GM21825 (cell line): Measurements from ENCODE around the gene RAB11B.
"Not testable (repeated sequence)": the region's sequence is repeated elsewhere in the genome, so short reads cannot be mapped to it uniquely, and the experiment has no call there.

Source experiments
- ATAC-seq: cut with Tn5 transposase; IDR thresholded peaks from one replicate; pipeline ENCODE4 v1.9.1; 2021; ENCODE audit warnings: mild to moderate bottlenecking, moderate library complexity; ENCODE audit not compliant: unreplicated experiment

The RAB11B gene

DNA sequence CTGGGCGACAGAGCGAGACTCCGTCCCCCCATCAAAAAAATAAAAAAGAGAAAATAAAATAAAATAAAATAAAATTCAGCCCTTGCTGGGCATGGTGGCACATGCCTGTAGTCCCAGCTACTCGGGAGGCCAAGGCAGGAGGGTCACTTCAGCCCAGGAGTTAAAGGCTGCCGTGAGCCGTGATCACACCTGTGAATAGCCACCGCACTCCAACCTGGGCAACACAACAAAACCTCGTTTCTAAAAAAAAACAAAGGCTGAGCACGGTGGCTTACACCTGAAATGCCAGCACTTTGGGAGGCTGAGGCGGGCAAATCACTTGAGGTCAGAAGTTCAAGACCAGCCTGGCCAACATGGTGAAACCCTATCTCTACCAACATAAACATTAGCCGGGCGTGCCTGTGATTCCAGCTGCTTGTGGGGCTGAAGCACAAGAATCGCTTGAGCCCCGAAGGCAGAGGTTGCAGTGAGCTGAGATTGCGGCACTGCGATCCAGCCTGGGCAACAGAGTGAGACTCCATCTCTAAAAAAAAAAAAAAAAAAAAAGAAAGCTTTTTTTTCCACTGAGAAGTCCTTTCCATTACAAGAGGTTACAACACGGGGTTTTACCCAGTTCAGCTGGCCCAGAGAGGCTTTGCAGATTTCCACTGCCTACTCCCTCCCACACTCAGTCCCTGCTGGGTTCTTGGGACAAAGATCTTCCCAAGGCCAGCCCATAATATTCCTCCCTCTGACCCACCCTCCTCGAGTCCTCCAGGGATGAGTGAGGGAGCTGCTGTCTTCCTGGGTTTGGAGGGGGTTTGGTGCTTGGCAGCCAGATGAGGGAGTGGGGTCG is 19.8 kb upstream of the RAB11B start:
- ATAC-seq: no peak

DNA sequence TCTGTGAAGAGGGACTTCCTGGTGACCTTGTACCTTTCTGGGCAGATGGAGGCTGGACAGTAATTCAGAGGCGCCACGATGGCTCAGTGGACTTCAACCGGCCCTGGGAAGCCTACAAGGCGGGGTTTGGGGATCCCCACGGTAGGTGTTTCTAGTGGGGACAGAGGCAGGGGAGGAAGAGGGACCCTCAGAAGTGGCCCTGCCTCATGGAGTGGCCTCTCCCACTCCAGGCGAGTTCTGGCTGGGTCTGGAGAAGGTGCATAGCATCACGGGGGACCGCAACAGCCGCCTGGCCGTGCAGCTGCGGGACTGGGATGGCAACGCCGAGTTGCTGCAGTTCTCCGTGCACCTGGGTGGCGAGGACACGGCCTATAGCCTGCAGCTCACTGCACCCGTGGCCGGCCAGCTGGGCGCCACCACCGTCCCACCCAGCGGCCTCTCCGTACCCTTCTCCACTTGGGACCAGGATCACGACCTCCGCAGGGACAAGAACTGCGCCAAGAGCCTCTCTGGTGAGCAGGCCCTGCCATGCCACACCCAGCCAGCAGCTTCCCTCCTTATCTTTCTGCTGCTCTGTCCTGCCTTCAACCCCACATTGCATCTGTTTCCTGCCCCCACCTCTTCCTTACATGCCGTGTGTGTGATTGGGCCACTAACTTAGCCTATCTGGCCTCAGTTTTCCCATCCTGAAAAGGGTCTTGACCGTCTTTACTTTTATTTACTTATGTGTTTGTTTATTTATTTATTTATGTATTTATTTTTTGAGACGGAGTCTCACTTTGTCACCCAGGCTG is 19.0 kb upstream of the RAB11B start:
- no peak for ATAC-seq

DNA sequence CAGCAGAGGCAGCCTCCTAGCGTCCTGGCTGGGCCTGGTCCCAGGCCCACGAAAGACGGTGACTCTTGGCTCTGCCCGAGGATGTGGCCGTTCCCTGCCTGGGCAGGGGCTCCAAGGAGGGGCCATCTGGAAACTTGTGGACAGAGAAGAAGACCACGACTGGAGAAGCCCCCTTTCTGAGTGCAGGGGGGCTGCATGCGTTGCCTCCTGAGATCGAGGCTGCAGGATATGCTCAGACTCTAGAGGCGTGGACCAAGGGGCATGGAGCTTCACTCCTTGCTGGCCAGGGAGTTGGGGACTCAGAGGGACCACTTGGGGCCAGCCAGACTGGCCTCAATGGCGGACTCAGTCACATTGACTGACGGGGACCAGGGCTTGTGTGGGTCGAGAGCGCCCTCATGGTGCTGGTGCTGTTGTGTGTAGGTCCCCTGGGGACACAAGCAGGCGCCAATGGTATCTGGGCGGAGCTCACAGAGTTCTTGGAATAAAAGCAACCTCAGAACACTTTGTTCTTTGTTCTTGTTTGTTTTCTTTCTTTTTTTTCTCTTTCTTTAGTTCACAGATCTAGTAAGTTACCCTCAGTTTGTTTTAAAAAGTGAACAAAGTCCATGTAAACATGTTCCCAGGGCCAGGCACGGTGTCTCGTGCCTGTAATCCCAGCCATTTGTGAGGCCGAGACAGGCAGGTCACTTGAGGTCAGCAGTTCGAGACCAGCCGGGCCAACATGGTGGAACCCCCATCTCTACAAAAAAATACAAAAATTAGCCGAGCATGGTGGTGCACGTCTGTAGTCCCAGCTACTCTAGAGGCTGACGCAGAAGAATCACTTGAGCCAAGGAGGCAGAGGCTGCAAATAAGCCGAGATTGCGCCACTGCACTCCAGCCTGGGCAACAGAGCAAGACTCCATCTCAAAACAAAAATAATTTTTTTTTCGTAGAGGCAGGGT is 16.0 kb upstream of the RAB11B start:
- ATAC-seq: no peak

DNA sequence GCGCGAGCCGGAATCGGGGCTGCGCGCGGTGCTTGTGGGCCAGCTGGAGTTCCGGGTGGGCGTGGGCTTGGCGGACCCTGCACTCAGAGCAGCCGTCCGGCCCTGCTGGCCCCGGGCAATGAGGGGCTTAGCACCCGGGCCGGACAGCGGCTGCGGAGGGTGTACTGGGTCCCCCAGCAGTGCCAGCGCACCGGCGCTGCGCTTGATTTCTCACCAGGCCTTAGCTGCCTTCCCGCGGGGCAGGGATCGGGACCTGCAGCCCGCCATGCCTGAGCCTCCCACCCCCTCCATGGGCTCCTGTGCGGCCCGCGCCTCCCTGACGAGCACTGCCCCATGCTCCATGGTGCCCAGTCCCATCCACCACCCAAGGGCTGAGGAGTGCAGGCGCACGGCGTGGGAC is 14.4 kb upstream of the RAB11B start:
- ATAC-seq: not testable (repeated sequence)

DNA sequence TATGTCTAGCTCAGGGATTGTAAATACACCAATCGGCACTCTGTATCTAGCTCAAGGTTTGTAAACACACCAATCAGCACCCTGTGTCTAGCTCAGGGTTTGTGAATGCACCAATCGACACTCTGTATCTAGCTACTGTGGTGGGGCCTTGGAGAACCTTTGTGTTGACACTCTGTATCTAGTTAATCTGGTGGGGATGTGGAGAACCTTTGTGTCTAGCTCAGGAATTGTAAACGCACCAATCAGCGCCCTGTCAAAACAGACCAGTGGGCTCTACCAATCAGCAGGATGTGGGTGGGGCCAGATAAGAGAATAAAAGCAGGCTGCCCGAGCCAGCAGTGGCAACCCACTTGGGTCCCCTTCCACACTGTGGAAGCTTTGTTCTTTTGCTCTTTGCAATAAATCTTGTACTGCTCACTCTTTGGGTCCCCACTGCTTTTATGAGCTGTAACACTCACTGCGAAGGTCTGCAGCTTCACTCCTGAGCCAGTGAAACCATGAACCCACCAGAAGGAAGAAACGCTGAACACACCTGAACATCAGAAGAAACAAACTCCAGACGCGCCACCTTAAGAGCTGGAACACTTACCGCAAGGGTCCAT is 13.7 kb upstream of the RAB11B start:
- ATAC-seq: not testable (repeated sequence)

DNA sequence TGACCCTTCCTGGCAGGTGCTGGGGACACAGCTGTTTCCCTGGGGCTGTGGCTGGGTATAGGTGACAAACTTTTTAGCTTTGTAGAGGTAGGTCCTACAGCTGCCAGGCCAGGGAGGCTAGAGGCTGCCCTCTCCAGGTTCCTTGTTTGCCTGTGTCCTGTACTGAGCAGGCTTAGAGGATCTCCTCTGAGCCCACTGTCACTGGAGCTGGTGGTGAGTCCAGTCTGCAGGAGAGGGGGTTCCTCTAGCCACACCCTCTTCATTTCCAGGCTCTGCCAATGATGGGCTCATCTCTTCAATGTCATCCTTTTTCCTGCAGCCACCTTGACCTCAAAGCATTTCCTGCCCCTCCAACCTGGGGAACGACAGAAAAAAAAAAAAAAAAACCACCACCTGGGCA is 12.6 kb upstream of the RAB11B start:
- ATAC-seq: no peak

DNA sequence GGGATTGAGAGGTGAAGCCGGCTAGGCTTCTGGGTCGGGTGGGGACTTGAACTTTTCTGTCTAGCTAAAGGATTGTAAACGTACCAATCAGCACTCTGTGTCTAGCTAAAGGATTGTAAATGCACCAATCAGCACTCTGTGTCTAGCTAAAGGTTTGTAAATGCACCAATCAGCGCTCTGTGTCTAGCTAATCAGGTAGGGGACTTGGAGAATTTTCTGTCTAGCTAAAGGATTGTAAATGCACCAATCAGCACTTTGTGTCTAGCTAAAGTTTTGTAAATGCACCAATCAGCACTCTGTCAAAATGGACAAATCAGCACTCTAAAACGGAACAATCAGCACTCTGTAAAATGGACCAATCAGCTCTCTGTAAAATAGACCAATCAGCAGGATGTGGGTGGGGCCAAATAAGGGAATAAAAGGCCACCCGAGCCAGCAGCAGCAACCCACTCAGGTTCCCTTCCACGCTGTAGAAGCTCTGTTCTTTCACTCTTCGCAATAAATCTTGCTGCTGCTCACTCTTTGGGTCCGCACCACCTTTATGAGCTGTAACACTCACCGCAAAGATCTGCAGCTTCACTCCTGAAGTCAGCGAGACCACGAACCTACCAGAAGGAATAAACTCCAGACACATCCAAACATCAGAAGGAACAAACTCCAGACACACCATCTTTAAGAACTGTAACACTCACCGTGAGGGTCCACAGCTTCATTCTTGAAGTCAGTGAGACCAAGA is 10.8 kb upstream of the RAB11B start:
- not testable (repeated sequence) for ATAC-seq

DNA sequence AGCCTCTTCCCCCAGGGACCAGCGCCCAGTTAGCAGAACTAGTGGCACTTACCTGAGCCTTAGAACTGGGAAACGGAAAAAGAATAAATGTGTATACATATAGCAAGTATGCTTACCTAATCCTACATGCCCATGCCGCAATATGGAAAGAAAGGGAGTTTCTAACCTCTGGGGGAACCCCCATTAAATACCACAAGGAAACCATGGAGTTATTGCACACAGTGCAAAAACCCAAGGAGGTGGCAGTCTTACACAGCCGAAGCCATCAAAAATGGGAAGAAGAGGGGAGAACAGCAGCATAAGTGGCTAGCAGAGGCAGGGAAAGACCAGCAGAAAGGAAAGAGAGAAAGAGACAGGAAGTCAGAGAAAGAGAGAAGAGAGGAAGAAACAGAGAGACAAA is 5.6 kb upstream of the RAB11B start:
- not testable (repeated sequence) for ATAC-seq

DNA sequence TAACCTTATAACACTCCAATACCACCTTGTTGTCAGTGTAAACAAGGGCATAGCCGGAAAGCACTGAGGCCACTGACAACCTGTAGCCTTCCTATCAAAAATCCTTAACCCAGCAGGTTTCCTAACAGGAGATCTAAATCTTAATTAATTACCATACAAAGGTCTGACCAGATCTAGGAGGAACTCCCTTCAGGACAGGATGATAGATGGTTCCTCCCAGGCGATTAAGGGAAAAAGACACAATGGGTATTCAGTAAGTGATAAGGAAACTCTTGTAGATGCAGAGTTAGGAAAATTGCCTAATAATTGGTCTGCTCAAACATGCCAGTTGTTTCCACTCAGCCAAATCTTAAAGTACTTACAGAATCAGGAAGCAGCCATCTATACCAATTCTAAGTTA is 5.1 kb upstream of the RAB11B start:
- ATAC-seq: not testable (repeated sequence)

DNA sequence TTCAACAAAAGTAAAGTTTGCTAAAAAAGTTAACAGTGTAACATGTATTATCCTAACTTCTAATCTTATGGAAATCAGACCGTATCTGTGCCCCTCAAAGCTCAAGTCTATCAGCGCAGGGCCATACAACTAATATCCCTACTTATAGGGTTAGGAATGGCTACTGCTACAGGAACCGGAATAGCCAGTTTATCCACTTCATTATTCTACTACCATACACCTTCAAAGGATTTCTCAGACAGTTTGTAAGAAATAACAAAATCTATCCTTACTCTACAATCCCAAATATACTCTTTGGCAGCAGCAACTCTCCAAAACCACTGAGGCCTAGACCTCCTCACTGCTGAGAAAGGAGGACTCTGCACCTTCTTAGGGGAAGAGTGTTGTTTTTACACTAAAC is 4.6 kb upstream of the RAB11B start:
- not testable (repeated sequence) for ATAC-seq

DNA sequence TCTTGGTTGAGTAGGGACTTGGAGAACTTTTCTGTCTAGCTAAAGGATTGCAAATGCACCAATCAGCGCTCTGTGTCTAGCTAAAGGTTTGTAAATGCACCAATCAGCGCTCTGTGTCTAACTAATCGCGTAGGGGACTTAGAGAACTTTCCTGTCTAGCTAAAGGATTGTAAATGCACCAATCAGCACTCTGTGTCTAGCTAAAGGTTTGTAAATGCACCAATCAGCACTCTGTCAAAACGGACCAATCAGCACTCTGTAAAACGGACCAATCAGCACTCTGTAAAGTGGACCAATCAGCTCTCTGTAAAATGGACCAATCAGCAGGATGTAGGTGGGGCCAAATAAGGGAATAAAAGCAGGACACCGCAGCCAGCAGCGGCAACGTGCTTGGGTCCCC is 3.7 kb upstream of the RAB11B start:
- ATAC-seq: not testable (repeated sequence)

DNA sequence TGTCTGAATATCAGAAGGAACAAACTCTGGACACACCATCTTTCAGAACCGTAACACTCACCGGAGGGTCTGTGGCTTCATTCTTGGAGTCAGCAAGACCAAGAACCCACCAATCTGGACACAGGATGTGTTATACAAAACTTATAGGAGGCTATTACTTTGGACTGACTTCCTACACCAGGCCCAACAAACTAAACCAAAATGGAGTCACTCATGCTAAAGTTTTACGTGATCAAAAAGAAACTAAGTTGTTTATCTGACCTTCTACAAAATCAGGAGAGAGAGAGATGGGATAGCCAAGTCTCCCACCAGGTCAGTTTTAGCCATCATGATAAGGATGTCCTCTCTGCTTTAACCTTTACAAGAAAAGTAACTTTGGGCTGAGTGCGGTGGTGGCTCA is 3.2 kb upstream of the RAB11B start:
- no peak for ATAC-seq

DNA sequence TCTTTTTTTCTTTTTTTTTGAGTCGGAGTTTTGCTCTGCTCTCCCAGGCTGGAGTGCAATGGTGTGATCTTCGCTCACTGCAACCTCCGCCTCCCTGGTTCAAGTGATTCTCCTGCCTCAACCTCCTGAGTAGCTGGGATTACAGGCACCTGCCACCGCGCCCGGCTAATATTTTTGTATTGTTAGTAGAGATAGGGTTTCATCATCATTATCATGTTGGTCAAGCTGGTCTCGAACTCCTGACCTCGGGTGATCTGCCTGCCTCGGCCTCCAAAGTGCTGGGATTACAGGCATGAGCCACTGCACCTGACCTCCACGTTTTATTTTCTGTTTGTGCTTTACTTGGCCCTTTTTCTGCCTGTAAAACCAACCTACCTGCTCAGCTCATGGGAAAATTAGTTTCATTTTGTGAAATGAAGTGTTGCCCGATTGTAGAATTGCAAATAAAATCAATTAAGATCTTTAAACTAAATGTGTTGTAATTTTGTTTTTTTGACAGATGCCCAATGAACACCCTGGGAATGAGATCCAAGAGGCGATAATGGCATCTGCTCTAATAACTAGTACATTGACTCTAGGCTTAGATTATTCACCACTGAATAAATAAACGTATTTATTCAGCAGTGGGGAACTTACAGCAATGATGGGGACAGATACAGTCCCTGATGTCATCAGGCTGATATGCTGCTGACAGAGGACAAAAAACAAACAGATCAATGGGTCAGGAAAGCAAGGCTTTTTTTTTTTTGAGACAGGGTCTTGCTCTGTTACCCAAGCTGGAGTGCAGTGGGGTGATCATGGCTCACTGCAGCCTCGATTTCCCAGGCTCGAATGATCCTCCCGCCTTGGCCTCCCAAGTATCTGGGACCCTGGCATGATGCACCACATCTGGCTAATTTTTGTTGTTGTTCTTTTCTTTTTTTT is 2.2 kb upstream of the RAB11B start:
- ATAC-seq: no peak

DNA sequence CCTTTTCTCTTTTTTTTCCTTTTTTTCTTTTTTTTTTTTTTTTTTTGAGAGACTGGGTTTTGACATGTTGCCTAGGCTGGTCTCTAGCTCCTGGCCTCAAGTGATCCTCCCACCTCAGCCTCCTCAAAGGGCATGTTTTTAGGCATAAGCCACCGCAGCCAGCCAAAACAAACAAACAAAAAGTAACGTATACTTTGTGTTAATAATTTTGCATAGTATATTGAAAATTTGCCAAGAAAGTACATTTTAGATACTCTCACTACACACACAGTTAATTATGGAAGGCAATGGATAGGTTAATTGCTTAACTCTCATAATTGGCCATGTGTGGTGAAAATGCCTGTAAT is 1.6 kb upstream of the RAB11B start:
- no peak for ATAC-seq

DNA sequence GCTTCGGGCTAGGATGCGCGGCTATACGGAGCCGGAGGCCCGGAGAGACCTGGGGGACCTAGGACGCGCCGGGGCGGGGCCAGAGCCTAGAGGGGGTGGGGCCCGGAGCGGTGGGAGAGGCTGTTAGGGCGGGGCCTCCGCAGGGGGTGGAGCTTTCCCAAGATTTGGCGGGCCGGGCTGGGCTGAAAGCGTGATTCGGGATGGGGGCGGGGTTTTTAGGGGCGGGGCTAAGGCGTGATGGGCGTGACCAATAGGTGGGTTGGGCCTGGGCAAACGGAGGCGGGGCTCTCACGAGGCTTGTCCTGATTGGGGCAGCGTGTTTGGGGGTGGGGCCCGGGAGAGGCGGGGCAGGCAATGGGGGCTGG is 439 bp downstream of the RAB11B start:
- ATAC-seq: peak; percentile 41

DNA sequence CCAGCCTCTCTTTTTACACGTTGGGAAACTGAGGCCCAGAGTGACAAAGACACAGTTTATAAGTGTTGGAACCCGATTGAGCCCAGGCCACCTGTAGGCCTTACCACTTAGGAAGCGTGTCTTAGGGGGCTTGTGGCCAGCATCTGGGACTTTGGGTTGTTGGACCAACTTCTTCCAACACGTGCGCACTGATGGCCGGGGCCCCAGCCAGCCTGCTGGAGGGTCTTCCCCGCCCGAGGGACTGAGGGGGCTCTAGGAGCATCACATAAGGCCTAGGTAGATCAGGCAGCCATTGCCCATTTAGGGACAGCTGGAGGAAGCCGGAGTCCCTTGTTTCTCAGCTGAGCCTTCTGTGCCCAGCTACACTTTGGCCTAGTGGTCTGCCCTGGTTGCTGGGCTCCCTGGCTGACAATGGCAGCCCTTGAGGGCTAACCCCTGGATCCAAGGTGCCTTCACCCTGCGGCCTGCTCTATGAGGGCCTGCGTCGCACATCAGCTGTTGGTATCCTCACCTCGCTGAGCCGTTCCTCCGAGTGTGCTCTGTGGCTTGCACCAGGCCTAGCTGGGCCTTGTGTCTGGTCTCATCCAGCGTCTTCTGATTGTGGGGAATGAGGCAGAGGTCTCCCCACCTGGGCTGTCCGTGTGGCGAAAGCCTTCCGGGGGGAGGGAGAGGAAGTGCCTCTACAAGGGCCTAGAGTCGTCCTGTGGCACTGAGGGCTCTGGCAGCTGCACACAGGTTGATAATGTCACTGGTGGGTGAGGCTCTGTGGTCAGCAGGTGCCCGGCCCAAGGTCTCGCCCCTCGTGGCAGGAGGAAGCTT is 1.2 kb downstream of the RAB11B start:
- ATAC-seq: no peak

DNA sequence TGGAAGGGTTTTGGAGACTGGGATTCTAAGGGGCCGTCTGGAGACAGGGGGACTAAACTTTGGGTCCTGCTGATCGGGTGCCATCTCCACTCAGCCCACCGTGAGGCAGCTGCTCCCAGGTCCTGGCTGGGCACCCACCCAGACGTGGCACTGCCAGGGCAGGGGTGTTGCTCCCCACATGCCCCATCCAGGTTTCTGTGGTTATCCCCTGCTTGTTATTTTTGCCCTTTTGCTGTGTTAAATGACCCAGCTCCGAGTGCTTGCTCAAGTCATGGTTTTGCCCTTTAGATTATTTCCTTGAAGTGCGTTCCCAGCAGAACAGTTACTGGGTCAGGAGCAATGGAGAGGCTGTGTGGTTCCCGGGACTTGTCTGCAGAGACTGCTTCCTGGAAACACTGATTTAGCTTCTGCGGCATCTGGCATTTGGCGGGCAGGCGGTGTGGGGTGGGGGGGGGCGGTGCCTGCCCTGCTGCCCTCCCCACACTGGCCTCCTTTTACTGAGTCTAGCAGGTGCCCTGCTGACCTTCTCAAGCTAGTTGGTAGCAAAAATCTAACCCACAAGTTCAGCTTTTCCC is 1.9 kb downstream of the RAB11B start:
- no peak for ATAC-seq
